CD4-positive, alpha-beta T cell treated with Interleukin-6 for 4 hours (primary cell): Measurements from ENCODE around the gene UBR4.

Source experiments
- DNase-seq: peaks from one replicate; pipeline ENCODE4 v3.0.0-alpha.2; 2020; ENCODE audit warnings: mixed read lengths

Gene UBR4

DNA sequence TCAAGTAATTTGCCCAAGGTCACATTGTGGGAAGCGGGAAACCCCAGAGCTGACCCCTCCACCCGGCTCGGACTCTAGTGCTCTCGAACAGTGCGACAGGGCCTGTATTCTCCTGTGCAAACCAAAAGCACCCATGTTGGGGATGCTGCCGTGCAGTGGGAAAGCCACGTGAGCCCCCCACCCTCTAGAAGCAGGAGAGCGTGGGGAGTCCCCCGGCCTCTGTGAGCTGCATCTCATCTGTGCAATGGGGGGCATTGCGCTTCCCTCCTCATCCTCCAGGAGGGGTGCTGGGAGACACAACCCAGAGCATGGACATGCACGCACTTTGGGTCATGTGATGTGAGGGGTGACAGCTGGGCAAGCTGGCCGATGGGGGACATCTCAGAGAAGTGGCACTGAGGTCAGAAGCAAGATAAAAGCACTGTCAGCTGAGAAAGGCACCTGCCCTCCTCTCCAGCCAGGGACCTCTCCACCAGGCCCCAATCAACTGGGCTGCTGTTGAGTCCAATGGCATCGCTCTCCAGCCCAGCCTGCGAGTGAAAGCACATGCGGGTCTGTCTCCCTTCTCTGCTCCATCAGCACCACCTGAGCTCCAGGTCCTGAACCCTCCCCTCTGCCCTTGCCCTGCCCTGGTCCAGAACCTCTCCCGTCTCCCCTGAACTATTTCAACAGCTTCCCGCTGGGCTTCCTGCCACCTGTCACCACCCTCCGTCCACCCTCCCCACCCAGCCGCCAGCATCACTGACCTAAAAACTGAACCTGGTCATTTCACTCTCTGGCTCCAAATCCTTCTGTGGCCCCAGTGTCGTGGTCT lies 177.2 kb downstream of the UBR4 start:
- DNase-seq = no peak

DNA sequence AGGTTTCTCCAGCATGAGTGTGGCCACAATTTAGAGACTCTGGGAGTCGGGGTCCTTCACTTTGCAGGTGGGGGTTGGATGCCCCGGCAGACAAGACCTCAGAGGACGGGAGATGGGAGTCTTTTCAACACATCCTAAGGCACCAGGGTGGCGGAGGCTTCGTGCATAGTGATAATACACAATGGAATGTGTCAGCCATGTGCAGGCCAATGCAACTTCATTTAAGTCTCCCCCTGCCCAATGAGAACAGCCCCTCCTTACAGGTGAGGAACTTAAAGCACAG lies 177.7 kb downstream of the UBR4 start:
- DNase-seq = no peak

DNA sequence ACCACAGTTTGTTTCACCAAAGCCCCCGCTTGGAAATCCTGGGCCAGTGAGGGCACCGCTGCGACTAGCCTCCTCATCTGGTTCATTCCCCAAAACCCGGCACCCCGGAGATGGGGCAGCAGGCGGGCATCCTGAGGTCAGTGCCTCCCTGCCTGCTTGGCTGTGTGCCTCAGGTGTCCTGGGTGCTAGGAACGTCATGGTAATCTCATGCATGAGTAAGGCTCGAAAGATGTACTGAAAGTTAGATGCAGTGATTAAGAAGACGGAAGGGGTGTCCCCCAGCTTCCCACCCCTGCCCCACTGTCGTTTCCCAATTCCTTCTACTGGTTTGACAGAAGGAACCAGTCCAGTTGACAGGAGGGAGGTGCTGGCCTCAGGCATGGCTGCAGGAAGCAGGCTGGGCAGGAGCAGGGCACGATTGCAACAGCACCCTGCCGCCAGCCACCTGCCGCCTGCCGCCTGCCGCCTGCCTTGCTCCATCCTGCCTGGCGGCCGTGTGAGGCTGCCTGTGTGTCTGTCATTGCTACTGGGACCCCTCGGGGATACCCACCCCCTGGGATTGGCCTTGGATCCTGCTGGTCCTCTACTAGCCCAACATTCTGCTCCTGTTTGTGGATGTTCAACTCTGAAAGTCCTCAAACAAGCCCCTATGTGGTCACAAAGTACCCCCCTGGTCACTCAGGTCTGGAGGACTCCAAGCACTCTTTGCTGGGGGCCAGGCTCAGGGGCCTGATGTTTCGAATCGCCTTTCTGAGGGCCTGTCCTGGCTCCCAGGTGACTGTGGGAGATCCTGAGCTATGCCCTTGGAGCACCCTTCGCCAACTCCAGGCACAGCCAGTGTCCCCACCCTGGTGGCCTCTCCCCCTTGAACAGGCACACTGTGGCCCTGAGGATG lies 180.6 kb downstream of the UBR4 start:
- DNase-seq = no peak

DNA sequence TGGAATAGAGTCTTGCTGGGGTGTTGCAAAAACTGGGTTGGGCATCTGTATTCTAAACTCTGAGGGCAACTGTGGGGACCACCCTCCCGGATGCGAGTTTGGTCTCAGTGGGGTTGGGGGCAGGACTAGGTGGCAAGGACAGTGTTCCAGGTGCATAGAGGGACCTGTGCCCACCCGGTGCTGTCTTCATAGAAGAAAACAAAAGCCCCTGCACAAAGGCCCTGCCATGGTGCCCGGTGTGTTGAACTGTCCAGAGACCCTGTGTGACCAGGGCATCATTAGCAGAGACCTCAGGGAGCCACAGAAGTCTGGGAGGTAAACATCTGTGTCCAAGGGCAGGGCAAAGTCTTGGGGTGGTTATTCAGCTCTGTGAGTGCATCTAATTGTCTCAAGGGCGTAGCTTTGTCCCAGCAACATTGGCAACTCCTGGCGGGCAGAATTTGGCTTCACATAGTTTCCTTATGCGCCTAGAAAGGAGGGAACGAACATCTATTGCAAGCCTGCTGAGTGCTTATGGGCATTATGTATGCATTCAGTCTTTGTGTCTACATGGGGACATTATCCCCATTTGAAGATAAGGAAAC lies 181.4 kb downstream of the UBR4 start:
- DNase-seq = no peak

DNA sequence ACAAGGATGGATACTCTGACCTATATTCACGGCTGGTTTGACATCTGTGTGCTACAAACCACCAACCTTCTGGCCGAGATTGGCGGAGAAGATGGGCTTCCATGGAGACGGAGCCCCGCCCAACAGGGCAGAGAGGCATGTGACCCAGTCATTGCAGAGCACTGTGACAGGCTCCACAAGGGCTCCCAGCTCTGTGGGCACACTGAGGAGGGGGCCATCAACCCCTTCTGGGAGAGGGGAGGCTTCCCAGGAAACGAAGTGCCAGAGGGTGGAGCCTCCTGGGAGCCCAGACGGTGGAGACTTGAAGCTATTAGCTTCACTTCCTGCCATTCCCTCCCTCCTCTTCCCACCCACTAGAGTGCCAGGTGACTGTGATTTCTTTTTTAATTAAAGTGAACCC lies 182.0 kb downstream of the UBR4 start:
- no peak for DNase-seq
